ENCODE results near the gene PPP2R2C.

PPP2R2C gene

DNA sequence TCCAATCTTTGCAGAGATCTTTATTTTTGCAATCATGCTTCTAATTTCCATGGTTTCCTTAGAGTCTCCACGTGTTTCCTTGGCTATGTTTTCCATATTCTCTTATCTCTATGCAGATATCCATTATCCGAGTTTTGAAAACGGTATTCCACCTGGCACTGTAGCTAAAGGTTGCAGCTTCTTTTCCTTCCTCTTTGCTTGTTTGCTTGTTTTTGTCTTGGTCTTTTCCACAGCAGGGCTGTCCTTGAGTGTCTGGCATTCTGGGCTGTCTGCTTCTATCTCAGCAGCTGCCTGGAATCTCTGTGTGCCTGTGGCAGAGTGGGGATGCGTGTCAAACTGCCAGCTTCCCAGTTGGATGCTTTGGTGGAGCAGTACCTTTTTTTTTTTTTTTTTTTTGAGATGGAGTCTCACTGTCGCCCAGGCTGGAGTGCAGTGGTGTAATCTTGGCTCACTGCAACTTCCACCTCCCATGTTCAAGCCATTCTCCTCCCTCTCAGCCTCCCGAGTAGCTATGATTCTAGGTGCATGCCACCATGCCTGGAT is 155.9 kb downstream of the PPP2R2C start:
- no peak overlapping the region for H3K4me3 ChIP-seq (ENCODE audit: low read depth, low read length)
- TF ChIP-seq MYC (IDR thresholded peaks at IDR 0.05; ENCODE audit: low read depth, low read length), result no peak
- TF ChIP-seq, protein P1, sequence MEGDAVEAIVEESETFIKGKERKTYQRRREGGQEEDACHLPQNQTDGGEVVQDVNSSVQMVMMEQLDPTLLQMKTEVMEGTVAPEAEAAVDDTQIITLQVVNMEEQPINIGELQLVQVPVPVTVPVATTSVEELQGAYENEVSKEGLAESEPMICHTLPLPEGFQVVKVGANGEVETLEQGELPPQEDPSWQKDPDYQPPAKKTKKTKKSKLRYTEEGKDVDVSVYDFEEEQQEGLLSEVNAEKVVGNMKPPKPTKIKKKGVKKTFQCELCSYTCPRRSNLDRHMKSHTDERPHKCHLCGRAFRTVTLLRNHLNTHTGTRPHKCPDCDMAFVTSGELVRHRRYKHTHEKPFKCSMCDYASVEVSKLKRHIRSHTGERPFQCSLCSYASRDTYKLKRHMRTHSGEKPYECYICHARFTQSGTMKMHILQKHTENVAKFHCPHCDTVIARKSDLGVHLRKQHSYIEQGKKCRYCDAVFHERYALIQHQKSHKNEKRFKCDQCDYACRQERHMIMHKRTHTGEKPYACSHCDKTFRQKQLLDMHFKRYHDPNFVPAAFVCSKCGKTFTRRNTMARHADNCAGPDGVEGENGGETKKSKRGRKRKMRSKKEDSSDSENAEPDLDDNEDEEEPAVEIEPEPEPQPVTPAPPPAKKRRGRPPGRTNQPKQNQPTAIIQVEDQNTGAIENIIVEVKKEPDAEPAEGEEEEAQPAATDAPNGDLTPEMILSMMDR (IDR thresholded peaks at IDR 0.05; ENCODE audit: low read depth, low read length), result no peak
- TF ChIP-seq POLR2A (IDR thresholded peaks at IDR 0.05; ENCODE audit: extremely low read depth, insufficient read length), result no peak
- TF ChIP-seq, protein P2, sequence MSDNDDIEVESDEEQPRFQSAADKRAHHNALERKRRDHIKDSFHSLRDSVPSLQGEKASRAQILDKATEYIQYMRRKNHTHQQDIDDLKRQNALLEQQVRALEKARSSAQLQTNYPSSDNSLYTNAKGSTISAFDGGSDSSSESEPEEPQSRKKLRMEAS (IDR thresholded peaks at IDR 0.05; ENCODE audit: low read depth, low read length), result no peak
- no peak for DNase-seq (ENCODE audit: low read depth)

DNA sequence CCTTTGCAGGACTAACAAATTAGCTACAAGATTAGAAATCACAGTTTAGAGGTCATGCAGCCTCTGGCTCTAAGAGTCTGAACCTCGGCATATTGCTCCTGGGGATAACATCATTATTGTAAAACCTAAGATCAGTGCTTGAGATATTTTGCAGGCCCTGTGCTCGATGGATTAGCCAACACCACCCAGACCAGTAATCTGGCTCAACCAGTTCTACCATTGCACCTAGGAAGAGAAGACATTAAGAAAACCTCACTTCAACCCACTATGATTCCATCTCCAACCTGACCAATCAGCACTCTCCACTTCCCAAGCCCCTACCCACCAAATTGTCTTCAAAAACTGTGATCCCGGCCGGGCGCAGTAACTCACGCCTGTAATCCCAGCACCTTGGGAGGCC is 159.2 kb downstream of the PPP2R2C start:
- H3K4me3 ChIP-seq (ENCODE audit: low read depth, low read length), result no peak overlapping the region
- no peak for TF ChIP-seq MYC (IDR thresholded peaks at IDR 0.05; ENCODE audit: low read depth, low read length)
- TF ChIP-seq, protein P2 (IDR thresholded peaks at IDR 0.05; ENCODE audit: low read depth, low read length), result no peak
- no peak for TF ChIP-seq POLR2A (IDR thresholded peaks at IDR 0.05; ENCODE audit: extremely low read depth, insufficient read length)
- TF ChIP-seq, protein P1 (IDR thresholded peaks at IDR 0.05; ENCODE audit: low read depth, low read length), result no peak
- no peak for DNase-seq (ENCODE audit: low read depth)

DNA sequence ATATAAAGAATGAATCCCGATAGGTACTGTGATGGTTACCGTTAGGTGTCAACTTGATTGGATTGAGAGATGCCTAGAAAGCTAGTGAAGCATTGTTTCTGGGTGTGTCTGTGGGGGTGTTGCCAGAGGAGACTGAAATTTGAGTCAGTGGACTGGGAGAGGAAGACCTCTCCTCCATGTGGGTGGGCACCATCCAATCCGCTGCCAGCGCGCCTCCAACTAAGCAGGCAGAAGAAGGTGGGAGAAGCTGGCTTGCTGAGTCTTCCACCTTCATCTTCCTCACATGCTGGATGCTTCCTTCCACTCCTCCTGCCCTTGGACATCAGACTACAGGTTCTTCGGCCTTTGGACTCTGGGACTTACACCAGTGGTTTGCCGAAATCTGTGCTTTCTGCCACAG is 162.6 kb downstream of the PPP2R2C start:
- no peak overlapping the region for H3K4me3 ChIP-seq (ENCODE audit: low read depth, low read length)
- TF ChIP-seq MYC (IDR thresholded peaks at IDR 0.05; ENCODE audit: low read depth, low read length), result no peak
- TF ChIP-seq POLR2A (IDR thresholded peaks at IDR 0.05; ENCODE audit: extremely low read depth, insufficient read length), result no peak
- TF ChIP-seq, protein P2 (IDR thresholded peaks at IDR 0.05; ENCODE audit: low read depth, low read length), result no peak
- no peak for DNase-seq (ENCODE audit: low read depth)

DNA sequence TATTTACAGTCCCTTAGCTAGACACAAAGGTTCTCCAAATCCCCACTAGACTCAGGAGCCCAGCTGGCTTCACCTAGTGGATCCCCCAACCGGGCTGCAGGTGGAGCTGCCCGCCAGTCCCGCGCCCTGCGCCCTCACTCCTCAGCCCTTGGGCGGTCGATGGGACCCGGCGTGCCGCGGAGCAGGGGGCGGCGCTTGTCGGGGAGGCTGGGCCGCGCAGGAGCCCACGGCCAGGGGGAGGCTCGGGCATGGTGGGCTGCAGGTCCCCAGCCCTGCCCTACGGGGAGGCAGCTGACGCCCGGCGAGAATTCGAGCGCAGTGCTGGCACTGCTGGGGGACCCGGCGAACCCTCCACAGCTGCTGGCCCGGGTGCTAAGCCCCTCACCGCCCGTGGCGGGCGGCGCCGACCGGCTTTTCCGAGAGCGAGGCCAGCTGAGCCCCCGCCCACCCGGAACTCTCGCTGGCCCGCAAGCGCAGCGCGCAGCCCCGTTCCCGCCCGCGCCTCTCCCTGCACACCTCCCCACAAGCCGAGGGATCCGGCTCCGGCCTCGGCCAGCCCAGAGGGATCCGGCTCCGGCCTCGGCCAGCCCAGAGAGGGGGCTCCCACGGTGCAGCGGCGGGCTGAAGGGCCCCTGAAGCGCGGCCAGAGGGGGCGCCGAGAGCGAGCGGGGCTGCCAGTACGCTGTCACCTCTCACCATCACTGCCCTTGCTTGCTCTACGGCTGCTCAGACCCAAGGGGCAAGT is 163.3 kb downstream of the PPP2R2C start:
- no peak overlapping the region for H3K4me3 ChIP-seq (ENCODE audit: low read depth, low read length)
- TF ChIP-seq POLR2A (IDR thresholded peaks at IDR 0.05; ENCODE audit: extremely low read depth, insufficient read length) (no peak), MYC (IDR thresholded peaks at IDR 0.05; ENCODE audit: low read depth, low read length) (no peak)
- TF ChIP-seq, protein P2 (IDR thresholded peaks at IDR 0.05; ENCODE audit: low read depth, low read length), result no peak
- TF ChIP-seq, protein P1 (IDR thresholded peaks at IDR 0.05; ENCODE audit: low read depth, low read length), result no peak
- no peak for DNase-seq (ENCODE audit: low read depth)

DNA sequence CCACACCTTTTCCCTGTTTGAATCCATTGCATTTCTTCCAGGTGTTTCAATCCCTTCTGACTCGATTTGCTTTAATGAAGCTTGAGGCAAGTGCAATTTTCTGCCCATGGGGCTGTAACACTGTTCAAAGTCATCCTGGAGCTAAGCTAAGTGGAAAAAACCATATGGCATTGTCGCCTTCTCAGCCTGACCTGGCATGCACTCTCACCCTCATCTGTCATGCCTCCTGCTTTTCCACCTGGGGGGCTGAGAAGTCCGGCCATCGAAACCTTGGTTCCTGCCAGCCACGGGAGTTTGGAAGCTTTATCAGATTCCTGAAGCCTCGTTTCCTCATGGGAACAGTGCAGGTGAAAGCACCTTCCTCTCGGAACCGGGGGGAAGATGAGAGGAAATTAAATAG is 164.5 kb downstream of the PPP2R2C start:
- no peak overlapping the region for H3K4me3 ChIP-seq (ENCODE audit: low read depth, low read length)
- DNase-seq (ENCODE audit: low read depth), result no peak
- TF ChIP-seq, protein P1 (IDR thresholded peaks at IDR 0.05; ENCODE audit: low read depth, low read length), result no peak
- TF ChIP-seq, protein P2 (IDR thresholded peaks at IDR 0.05; ENCODE audit: low read depth, low read length), result no peak
- TF ChIP-seq POLR2A (IDR thresholded peaks at IDR 0.05; ENCODE audit: extremely low read depth, insufficient read length) (no peak), MYC (IDR thresholded peaks at IDR 0.05; ENCODE audit: low read depth, low read length) (no peak)

DNA sequence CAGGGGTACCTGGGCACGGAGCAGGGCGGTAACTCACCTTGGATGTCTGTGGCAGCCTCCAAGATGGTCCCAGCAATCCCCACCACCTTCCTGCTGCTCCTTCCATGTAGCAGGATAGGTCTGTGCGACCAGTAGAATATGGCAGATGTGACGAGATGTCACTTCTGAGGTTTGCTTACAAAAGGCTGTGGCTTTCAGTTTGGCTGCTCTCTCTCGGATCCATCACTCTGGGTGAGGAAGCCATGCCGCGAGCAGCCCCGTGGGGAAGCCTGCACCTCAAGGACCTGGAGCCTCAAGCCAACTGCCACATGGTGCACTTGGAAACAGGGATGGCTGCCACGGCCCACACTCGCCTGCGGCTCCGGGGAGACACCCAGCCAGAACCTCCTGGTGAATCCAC is 165.2 kb downstream of the PPP2R2C start:
- no peak overlapping the region for H3K4me3 ChIP-seq (ENCODE audit: low read depth, low read length)
- TF ChIP-seq, protein P2 (IDR thresholded peaks at IDR 0.05; ENCODE audit: low read depth, low read length), result no peak
- no peak for DNase-seq (ENCODE audit: low read depth)

Data from NB4 (cell line).